ENCODE data around the gene HEXIM1.

- TF ChIP-seq POLR2AphosphoS5 (IDR thresholded peaks at IDR 0.05; ENCODE audit: borderline replicate concordance, low read depth, low read length) (no peak), EZH2 (IDR thresholded peaks at IDR 0.05) (no peak), FOXP2 (optimal IDR thresholded peaks at IDR 0.05; ENCODE audit: control extremely low read depth, extremely low read length, insufficient read depth) (no peak)
Measured at GRCh38 chr17:45106096-45106495, 42.2 kb upstream of the HEXIM1 start.
